HUES64 (cell line): Measurements from ENCODE around the gene RAVER2.
"Not testable (repeated sequence)": the region's sequence is repeated elsewhere in the genome, so short reads cannot be mapped to it uniquely, and the experiment has no call there.

Experiments
- H3K27ac ChIP-seq: 2 replicates; pipeline ENCODE4 v1.7.0; 2013; ENCODE audit warnings: low read depth, low read length, inconsistent platforms
- H3K27me3 ChIP-seq: 2 replicates; pipeline ENCODE4 v1.6.1; 2013; ENCODE audit warnings: mild to moderate bottlenecking, low read length; ENCODE audit not compliant: insufficient read depth
- H3K36me3 ChIP-seq: 2 replicates; pipeline ENCODE4 v1.6.1; 2013; ENCODE audit warnings: mild to moderate bottlenecking, low read length; ENCODE audit not compliant: insufficient read depth
- H3K4me1 ChIP-seq: 2 replicates; pipeline ENCODE4 v1.6.1; 2013; ENCODE audit warnings: mild to moderate bottlenecking, low read length, moderate library complexity; ENCODE audit not compliant: insufficient read depth
- H3K4me3 ChIP-seq: 2 replicates; pipeline ENCODE4 v1.5.1; 2013; ENCODE audit warnings: mild to moderate bottlenecking, low read length, moderate library complexity
- H3K9ac ChIP-seq: 2 replicates; pipeline ENCODE4 v1.6.1; 2013; ENCODE audit warnings: mild to moderate bottlenecking, low read depth, low read length
- H3K9me3 ChIP-seq: 2 replicates; pipeline ENCODE4 v1.6.1; 2013; ENCODE audit warnings: low read depth, low read length; ENCODE audit not compliant: insufficient read depth
- WGBS: fragments of 150-250, 120-280 bp; methylation state at CpG from one replicate; pipeline ENCODE4 v1.1.7; 2013; ENCODE audit warnings: missing lambda C conversion rate; 5-methylcytosine and 5-hydroxymethylcytosine counted together

Gene RAVER2

GRCh38 chr1:64769482-64769881 lies 24.6 kb downstream of the RAVER2 start:
- Histone ChIP-seq H3K36me3 (peaks cover 22% of the 10 kb centered on the region), H3K27ac (no peak overlapping the region), H3K9me3 (peaks cover 8% of the 10 kb centered on the region; the same call in 1 of the 2 replicates), H3K4me1 (no peaks in the 10 kb centered on the region), H3K9ac (no peak overlapping the region), H3K27me3 (no peaks in the 10 kb centered on the region), H3K4me3 (no peak overlapping the region)
- WGBS = 89% methylated on average over 1 of the region's 1 CpG

GRCh38 chr1:64769971-64770370 lies 25.1 kb downstream of the RAVER2 start:
- 100% methylated on average over 1 of the region's 2 CpGs for WGBS
- Histone ChIP-seq H3K27ac (no peak overlapping the region), H3K36me3 (peaks cover 22% of the 10 kb centered on the region), H3K4me3 (no peak overlapping the region), H3K27me3 (no peaks in the 10 kb centered on the region), H3K4me1 (no peaks in the 10 kb centered on the region), H3K9me3 (peaks cover 8% of the 10 kb centered on the region; the same call in 1 of the 2 replicates), H3K9ac (no peak overlapping the region)

GRCh38 chr1:64773306-64773705 lies 28.4 kb downstream of the RAVER2 start:
- not testable (repeated sequence) for H3K27ac ChIP-seq, H3K27me3 ChIP-seq, H3K4me3 ChIP-seq, H3K9me3 ChIP-seq, H3K9ac ChIP-seq, H3K4me1 ChIP-seq
- peaks cover 22% of the 10 kb centered on the region for H3K36me3 ChIP-seq
- 97% methylated on average over 3 of the region's 3 CpGs for WGBS

- Histone ChIP-seq H3K9me3 (peaks cover 7% of the 10 kb centered on the region; the same call in 1 of the 2 replicates), H3K9ac (no peak overlapping the region), H3K4me3 (no peak overlapping the region), H3K27me3 (no peaks in the 10 kb centered on the region), H3K4me1 (no peaks in the 10 kb centered on the region), H3K27ac (no peak overlapping the region), H3K36me3 (peaks cover 15% of the 10 kb centered on the region)
- 91% methylated on average over 3 of the region's 3 CpGs for WGBS
These were observed 30.2 kb downstream of the RAVER2 start for GRCh38 chr1:64775113-64775512.

- not testable (repeated sequence) for H3K9ac ChIP-seq, H3K27ac ChIP-seq
- 98% methylated on average over 6 of the region's 6 CpGs for WGBS
These were observed 37.2 kb downstream of the RAVER2 start for GRCh38 chr1:64782044-64782443.

GRCh38 chr1:64782848-64783247 lies 38.0 kb downstream of the RAVER2 start:
- H3K9me3 ChIP-seq, H3K4me3 ChIP-seq, H3K27ac ChIP-seq, H3K27me3 ChIP-seq, H3K9ac ChIP-seq, H3K4me1 ChIP-seq: not testable (repeated sequence)
- peaks cover 13% of the 10 kb centered on the region for H3K36me3 ChIP-seq
- 97% methylated on average over 3 of the region's 5 CpGs for WGBS

More at GRCh38 chr1:64782044-64782443, 37.2 kb downstream of the RAVER2 start:
- not testable (repeated sequence) for H3K4me1 ChIP-seq, H3K4me3 ChIP-seq, H3K9me3 ChIP-seq, H3K27me3 ChIP-seq
- peaks cover 13% of the 10 kb centered on the region for H3K36me3 ChIP-seq

GRCh38 chr1:64790832-64791487 lies 46.1 kb downstream of the RAVER2 start:
- Histone ChIP-seq H3K4me3 (no peak overlapping the region), H3K36me3 (peaks cover 35% of the 10 kb centered on the region), H3K27me3 (no peaks in the 10 kb centered on the region), H3K27ac (no peak overlapping the region), H3K9ac (no peak overlapping the region), H3K9me3 (peaks cover 24% of the 10 kb centered on the region), H3K4me1 (no peaks in the 10 kb centered on the region)
- 94% methylated on average over 2 of the region's 2 CpGs for WGBS

GRCh38 chr1:64798872-64799271 lies 54.0 kb downstream of the RAVER2 start:
- H3K9ac ChIP-seq = no peak overlapping the region

GRCh38 chr1:64801851-64802523 lies 57.1 kb downstream of the RAVER2 start:
- WGBS = 95% methylated on average over 4 of the region's 6 CpGs
- Histone ChIP-seq H3K27me3 (no peaks in the 10 kb centered on the region), H3K9ac (no peak overlapping the region), H3K27ac (no peak overlapping the region), H3K36me3 (no peaks in the 10 kb centered on the region), H3K4me3 (no peak overlapping the region), H3K9me3 (no peaks in the 10 kb centered on the region), H3K4me1 (peaks cover 6% of the 10 kb centered on the region; the same call in 1 of the 2 replicates)

More at GRCh38 chr1:64798872-64799271, 54.0 kb downstream of the RAVER2 start:
- H3K4me1 ChIP-seq = peaks cover 6% of the 10 kb centered on the region; the same call in 1 of the 2 replicates
- no peaks in the 10 kb centered on the region for H3K36me3 ChIP-seq
- H3K27ac ChIP-seq = no peak overlapping the region
- no peak overlapping the region for H3K4me3 ChIP-seq
- H3K27me3 ChIP-seq = no peaks in the 10 kb centered on the region
- no peaks in the 10 kb centered on the region for H3K9me3 ChIP-seq

GRCh38 chr1:64809309-64809708 lies 64.4 kb downstream of the RAVER2 start:
- H3K27me3 ChIP-seq = no peaks in the 10 kb centered on the region

GRCh38 chr1:64810001-64810400 lies 65.1 kb downstream of the RAVER2 start:
- no peak overlapping the region for H3K27ac ChIP-seq
- 100% methylated on average over 1 of the region's 1 CpG for WGBS
- no peaks in the 10 kb centered on the region for H3K4me1 ChIP-seq
- peaks cover 15% of the 10 kb centered on the region for H3K36me3 ChIP-seq
- no peak overlapping the region for H3K9ac ChIP-seq
- H3K4me3 ChIP-seq = no peak overlapping the region
- no peaks in the 10 kb centered on the region for H3K27me3 ChIP-seq
- H3K9me3 ChIP-seq = no peaks in the 10 kb centered on the region

More at GRCh38 chr1:64809309-64809708, 64.4 kb downstream of the RAVER2 start:
- H3K27ac ChIP-seq = no peak overlapping the region
- H3K4me1 ChIP-seq = no peaks in the 10 kb centered on the region
- no peak overlapping the region for H3K9ac ChIP-seq
- no peaks in the 10 kb centered on the region for H3K9me3 ChIP-seq
- H3K36me3 ChIP-seq = peaks cover 10% of the 10 kb centered on the region
- no peak overlapping the region for H3K4me3 ChIP-seq
